ENCODE results near the gene NETO2. TPM values are rescaled to one million over a fixed set of nuclear protein-coding genes. Genes with fewer than 3 reads are reported as not detected.
"Not testable (repeated sequence)": the region's sequence is repeated elsewhere in the genome, so short reads cannot be mapped to it uniquely, and the experiment has no call there.

Gene NETO2
- polyA plus RNA-seq, 1 donor: 16.7 TPM

DNA sequence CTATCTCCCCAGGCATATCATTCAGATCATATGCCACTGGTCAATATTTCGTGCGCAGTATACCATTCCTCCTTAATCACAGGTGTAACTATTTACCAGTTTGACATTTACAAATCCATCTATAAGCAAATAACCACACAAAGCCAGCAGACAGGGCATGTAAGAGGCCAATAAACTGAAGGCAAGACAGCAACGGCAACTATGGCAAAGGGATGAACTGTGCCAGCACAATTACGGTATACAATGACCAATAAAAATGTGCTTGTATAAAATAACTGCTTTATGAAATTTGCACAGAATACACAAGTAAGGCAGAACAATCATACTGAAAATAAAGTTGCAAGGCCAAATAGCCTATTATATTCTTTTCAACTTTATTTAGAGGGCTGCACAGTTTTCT is 9.2 kb downstream of the NETO2 start:
- no peak for DNase-seq

DNA sequence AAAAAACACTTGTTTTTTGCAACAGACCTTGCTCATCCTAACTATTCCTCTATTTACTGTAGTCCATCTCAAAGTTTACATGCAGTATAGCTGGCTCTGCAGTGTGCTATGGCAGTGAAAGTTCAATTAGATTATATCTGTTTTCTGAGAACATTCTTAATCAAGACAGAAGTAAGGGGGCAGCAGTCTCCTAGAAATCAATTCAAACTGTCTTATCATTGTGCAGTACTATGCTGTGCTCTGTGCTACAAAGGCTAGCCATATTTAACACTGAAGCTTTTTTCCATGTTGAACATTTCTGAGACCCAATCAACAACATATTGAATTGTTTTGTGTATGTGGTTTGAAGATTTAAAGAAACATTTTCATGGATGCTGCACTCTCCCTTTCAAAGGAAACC is 11.4 kb downstream of the NETO2 start:
- DNase-seq: no peak

DNA sequence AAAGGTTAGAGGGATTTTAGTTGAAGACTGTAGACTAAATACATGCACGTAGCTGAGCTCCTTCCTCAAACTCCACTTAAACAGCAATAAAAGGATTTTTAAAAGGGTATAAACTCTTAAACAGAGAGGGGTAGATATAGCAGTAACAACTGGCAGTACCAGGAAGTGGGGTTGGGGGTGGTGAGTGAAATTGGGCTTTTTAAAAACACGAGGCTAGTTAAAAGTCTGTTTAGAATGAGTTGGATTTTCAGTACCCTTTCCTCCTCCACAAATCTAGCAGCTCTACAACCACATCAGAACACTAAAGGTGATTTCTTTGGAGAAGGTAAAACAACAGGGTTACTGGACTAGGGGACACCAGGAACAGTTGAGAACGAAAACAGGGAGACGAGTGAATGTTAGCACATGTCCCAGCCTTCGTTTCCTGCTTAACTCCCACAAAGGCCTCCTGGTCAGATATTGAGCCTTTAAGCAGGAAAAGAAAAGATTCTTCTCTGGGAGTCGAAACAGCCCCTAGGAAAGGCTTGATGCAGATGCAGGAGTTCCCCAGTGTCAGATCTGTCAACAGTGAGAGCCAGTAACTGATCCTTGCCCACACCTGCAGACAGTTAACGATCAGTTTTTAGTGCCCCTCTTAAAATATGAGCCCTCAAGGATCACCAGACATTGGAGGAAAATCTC is 13.8 kb downstream of the NETO2 start:
- DNase-seq: no peak

DNA sequence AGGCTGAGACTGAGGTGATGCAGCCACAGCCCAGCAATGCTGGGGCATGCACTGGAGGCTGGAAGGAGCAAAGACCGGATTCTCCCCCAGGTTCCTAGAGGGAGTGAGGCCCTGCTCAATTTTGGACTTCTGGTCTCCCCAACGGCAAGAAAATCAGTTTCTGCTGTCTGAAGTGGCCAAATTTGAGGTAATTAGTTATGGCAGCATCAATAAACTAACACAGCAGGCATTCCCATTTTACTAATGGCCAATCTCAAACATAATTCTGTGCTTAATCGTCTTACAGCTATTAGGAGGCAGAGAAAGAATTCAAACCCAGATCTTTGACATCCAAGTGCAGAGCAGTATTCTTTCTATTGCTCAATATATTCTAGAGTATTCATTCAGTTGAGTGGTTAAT is 16.2 kb downstream of the NETO2 start:
- no peak for DNase-seq

DNA sequence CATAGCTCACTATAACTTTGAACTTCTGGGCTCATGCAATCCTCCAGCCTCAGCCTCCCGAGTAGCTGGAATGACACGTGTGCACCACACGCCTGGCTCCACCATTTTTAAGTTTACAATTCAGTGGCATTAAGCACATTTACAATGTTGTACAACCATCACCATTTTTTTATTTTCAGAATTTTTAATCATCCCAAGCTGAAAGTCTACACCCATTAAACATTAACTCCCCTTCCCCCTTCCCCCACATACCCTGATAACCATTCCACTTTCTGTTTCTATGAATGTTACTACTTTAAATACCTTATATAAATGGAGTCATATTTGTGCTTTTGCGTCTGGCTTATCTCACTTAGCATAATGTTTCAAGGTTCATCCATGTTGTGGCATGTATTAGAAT is 18.0 kb downstream of the NETO2 start:
- no peak for DNase-seq

DNA sequence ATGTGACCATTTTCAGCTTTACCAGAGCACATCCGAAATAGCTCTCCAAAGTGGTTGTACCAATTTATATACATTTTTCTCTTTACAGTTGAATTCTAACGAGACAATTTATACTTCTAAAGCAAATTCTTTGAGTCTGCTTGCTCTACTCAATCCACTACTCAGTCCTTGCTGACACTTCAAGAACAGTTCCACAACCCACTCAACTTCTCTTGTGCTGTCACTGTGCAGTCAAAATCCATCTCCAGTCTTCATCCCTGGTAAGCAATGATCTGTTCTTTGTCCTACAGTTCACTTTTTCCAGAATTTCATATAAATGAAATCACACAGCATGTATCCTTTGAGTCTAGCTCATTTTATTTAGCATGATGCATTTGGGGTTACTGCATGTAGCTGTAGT is 30.6 kb downstream of the NETO2 start:
- DNase-seq: no peak

DNA sequence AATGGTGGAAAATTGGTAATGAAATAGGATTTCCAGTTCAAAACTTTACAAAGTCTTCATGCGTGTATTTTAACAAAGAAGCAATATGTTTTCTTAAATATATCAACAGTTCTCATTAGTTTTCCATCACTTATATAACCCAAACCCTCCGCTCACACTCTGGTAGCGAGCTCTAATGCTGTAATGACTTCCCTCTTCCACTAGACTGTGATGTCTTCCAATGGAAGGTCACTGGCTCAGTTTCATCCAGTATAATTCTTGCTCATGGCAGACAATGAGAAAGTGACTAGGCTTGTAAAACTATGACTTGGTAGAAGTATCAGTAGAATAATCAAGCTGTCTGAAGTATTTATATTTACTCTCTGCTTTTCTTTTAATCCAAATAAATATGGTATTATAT is 32.8 kb downstream of the NETO2 start:
- DNase-seq: no peak

DNA sequence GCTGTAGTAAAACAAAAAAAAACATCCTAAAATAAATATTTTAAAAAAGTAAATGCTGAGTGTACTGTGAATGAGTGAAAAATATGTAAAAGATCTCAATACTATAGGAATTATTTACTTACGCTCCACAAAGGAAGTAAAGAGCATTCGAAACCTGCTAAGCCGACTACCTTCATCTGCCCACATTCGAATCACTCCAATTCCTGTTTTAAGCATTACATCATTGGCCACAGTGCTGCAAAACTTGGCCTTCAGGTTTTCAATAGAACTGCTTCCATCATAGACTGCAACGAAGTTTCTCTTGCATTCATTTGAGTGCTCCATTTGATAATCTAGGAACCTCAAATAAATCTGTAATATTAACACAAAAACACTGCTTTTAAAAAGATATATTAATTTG is 34.4 kb downstream of the NETO2 start:
- no peak for DNase-seq

DNA sequence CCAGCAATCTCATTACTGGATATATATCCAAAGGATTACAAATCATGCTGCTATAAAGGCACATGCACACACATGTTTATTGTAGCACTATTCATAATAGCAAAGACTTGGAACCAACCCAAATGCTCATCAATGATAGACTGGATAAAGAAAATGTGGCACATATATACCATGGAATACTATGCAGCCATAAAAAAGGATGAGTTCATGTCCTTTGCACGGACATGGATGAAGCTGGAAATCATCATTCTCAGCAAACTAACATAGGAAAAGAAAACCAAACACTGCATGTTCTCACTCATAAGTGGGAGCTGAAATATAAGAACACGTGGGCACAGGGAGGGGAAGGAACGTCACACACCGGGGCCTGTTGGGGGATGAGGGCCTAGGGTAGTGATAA is 40.8 kb downstream of the NETO2 start:
- not testable (repeated sequence) for DNase-seq

DNA sequence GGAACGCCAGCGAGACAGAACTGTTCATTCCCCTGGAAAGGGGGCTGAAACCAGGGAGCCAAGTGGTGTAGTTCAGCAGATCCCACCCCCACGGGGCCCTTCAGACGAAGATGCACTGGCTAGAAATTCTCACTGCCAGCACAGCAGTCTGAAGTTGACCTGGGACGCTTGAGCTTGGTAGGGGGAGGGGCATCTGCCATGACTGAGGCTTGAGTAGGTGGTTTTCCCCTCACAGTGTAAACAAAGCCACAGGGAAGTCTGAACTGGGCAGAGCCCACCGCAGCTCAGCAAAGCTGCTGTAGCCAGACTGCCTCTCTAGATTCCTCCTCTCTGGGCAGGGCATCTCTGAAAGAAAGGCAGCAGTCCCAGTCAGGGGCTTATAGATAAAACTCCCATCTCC is 46.6 kb downstream of the NETO2 start:
- not testable (repeated sequence) for DNase-seq

DNA sequence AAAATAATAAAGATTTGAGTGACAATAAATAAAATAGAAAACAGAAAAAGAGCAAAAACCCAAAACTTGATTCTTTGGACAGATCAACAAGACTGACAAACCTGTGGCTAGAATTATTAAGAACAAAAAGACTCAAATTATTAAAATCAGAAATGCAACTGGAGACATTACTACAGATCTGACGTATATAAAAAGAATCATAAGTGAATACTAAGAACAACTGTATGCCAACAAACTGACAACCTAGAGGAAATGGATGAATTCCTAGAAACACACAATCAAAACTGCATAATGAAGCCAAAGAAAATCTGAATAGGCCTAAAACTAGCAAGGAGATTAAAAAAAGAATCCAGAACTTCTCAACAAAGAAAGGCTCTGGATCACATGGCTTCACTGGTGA is 47.4 kb downstream of the NETO2 start:
- no peak for DNase-seq

DNA sequence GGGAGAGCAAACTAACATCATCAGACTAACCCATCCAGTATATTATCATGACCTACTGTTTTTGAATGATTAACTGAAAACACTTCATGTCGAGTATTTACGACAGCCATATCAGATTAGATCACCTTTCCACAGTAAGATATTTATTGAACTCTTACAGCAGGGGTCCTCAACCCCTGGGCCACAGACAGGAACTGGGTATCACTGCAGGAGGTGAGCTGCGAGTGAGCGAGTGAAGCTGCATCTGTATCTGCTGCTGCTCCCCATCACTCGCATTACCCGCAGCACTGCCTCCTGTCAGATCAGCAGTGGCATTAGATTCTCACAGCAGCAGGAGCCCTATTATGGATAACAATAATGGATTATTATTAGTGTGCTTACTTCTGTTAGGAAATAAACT is 59.5 kb downstream of the NETO2 start:
- DNase-seq: no peak

DNA sequence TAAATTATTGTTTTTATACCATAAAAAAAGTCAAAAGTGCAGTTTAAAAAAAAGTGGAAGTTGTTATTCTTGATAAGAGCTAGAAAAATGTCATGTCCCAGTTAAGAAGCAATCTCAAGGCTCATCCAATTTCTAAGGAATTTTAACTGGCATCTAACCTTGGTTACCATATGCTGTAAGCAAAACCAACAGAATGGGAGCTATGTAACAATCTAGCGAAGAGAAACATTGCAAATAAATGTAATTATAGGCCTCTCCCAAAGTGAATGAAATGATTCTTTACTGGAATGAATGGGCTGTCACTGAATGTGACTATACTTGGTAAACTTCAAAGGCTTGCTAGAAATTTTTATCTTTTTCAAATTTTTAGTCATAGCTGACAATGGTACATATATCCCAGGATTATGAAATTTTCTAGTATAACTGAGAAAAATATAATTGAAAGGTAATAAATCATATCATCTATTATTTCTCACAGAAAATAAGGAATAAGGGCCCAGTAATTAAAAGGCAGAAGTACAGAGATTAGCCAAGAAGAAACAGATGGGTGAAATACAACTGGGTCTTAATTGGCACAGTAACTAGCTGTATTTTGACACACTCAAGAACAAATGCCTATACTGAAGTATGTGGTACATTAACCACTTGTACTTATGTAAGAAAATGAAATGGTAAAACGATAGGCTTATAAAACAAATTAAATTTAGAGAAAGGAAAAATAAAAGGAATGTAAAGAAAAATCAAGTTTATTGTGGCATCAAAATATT is 61.5 kb downstream of the NETO2 start:
- DNase-seq: no peak

DNA sequence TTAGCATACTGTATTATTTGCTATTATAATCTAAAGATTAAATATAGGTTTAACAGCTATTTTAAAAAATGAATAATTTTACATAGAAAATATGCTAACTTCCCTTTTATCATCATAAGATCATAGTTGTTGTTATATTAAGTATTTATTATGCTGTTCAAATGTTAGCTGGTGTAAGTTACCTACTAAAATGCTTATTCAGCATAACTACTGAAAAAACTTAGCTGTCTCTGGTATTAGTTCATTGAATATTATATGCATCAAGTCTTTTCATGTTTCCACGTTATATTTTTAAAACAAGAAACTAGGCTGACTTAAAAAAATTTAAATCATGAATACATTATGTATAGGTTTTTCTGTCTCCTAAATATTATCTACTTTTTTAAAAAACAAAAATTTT is 62.6 kb downstream of the NETO2 start:
- no peak for DNase-seq

DNA sequence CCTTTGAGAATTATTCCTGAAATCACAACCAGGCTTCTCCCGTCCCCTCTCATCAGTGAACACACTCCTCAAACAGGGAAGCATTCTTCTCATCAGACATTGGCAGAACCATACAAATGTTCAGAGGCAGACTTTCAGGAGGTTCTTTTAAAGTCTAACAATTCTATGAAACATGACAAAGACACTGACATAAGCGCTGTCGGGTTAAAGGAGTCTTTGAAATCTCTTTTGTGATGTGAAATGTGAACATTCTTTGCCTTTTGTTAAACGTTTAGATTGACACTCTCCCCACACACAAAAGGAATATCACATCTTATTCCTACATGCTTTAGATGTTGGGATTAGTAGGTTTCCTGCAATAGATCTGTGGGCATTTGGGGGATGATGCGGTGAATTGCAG is 63.9 kb downstream of the NETO2 start:
- no peak for DNase-seq

DNA sequence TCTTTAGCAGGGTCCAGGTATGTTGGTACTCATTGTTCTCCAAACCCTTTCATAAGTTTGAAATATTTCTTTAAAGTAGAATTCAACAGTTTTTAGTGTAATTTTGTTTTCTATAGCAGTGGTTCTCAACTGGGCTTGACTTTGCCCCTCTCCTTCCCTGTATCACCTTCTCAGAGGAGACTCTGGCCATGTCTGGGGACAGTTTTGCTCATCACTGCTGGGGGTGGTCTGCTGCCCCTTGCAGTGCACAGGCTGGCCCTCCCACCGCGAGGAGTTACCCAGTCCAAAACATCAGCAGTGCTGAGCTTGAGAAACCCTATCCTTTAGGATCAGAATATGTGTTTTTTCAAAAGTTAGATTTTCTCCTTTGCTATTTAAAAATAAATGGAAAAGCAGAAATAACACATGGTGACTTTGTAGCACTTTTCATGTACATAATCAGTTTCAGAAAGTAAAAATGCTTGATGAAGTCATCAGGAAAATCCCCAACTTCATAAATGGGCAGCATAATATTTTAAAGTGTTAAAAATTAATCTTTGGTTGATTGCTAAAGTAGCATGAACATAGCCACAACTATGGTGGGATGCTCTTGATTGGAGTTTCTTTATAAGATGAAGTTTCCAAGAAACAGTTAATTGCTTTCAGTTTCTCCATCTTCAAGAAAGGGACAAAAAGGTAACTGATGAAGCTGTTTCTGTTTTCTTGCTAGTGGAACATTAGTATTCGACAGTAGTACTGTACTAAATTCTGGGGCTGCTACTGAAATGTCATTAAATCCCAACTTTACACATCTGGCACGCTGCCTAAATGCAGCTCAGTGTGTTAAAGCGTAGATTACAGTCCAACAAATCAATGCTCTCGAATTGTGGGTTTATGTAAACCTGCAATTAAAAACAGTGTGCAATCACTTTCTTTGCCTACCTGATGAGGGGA is 70.3 kb downstream of the NETO2 start:
- DNase-seq: no peak

DNA sequence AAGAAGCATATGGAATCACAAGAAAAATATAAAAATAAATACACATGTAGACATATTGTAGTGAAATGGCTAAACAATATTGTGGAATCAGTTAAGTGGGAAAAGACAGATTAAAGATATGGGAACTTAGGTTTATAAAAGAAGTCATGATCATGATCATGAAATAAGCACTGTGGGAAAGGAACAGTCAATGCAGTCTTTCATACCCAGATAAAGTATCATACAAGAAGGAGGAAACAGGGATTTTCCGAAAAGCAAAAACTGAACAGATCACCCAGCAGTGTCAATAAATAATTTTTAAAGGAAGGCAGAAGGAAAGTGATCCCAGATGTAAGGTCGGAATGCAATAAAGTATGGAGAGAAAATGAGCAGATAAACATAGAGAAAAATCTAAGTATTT is 71.6 kb downstream of the NETO2 start:
- DNase-seq: no peak

DNA sequence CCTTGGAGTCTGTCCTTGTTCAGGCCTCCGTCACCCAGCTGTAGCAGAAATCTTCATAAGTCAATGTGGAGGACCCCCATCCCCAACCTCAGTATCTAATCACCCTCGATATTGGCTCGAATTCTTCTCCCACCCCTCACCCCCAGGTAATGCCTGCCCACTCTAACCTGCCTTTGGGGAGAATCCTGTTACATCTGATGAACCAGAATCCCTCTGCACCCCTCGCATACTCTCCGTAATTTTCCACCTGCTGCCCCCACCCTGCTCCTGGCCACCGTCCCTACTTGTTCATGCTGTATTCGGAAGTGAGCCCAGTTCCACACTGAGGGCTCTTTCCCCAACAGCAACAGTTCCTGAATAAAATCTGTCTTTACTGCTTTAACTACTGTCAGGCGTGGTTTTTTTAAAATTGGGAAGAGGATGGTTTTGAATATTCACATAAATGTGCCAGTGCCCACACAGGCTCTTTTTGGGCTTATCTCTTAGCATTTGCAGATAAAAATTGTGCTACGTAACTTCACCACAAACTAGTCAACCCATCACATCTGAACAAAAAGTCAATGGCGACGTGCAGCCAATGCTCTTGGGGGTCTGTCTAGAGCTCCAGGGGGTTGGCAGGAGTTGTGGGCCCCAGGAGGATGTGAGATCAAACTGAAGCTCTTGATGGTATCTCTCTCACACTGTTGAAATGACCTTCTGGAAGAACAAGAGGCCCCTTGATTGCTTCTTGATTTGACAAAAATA is 73.7 kb downstream of the NETO2 start:
- no peak for DNase-seq

DNA sequence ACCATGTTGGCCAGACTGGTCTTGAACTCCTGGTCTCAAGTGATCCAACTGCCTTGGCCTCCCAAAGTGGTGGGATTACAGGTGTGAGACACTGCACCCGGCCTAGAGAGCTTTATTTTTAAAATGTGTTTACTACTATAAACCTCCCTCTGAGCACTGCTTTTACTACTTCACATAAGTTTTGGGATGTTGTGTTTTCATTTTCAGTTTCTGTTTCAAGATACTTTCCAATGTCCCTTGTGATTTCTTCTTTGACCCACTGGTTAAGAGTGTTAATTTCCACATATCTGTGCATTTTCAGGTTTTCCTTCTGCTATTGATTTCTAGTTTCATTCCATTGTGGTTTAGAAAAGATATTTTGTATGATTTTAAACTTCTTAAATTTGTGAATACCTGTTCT is 74.4 kb downstream of the NETO2 start:
- no peak for DNase-seq

DNA sequence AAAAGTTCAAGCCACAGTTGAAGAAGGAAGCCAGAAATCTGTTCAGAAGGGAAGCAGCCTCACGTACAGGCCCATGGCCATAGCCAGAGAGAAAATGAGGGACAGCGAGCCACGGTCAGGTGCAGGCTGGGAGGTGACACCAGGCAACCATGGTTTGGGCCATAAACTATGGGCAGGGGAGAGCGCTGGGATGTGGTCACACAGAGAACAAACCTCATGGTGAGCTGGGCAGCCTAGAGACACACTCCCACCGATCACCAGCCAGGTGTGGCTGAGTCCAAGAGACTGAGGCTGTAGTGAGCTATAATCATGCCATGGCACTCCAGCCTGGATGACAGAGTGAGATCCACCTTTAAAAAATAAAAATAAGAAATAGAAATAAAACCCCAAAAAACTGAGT is 76.5 kb downstream of the NETO2 start:
- DNase-seq: no peak

DNA sequence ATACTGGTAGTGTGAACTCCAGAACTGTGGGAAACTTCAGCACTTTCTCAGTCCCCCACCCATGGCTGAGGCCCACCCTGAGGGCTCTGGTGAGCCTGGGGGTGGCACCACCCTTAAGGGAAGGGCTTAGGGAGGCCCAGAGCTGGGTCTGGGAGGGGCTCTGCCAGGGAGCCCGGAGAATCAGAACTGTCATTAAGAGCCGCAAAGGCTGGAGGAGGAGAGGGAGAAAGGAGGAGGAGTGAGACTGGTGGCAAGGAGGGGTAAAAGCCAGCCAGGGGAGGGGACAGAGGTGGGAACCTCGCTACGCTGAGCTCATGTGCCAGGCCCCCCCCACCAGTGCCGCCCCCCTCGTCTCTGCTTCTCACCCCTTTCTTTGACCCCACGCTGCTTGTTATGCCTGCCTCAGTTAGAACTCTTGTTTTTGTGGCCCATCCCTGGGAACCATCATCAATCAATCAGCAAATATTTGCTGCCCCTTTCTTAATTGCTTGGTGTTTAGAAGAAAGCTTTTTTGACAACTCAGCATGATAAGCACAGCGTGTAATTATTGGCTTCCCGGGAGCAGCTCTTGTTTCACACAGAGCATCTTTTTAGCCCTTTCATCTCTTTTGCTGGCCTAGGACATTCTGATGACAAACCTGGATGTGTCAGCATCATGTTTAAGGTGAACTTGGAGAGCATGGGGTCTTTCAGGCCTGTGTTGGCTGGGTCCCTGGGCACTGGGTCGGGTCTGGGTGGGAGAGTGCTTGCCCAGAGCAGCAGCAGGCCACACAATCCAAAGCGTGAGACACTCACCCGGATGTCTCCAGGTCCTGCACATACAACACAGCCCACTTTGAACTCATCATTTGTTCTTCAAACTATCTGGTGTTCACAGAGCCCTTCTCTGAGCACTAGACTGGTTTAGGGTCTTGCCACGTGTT is 77.7 kb downstream of the NETO2 start:
- no peak for DNase-seq

DNA sequence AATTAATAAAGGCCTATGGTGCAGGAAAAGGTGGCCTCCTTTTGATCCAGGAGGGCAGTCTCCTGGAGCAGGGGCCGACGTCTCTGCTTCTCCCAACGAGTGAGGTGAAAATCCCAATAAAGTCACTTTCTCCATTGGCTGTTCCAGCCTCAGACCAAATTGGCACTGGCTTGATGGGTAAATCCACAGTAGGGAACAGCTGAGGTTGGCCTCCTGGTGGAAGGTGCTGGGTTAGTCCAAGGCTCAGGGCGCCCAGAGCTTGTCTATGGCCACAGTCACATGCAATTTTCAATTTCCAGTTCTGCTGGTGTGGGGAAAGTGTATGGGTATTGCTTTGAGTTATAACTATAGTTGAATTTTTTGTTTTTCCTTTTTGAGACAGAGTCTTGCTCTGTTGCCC is 79.0 kb downstream of the NETO2 start:
- DNase-seq: no peak
